ENCODE measurements around the gene NOL4L. TPM values are rescaled to one million over a fixed set of nuclear protein-coding genes. Genes with fewer than 3 reads are reported as not detected.

NOL4L gene
- total RNA-seq, 1 donor from 2014 or later, result 90.6 TPM

GRCh38 chr20:32440758-32441078 is 144.4 kb downstream of the NOL4L start:
- Mint-ChIP-seq H3K9me3 (no peaks in the 10 kb centered on the region), H3K27me3 (ENCODE audit: low read depth) (no peaks in the 10 kb centered on the region), H3K4me1 (peaks cover 11% of the 10 kb centered on the region), H3K36me3 (peaks cover 46% of the 10 kb centered on the region), H3K27ac (no peak overlapping the region), H3K4me3 (no peak overlapping the region)
- no peak for TF ChIP-seq CTCF (IDR thresholded peaks at IDR 0.05; ENCODE audit: unreplicated experiment)
- DNase-seq (ENCODE audit: low spot score in 2 of 2, unreplicated experiment in 2 of 2), result peak in 1 of 2 experiments; percentile 22

- TF ChIP-seq CTCF (IDR thresholded peaks at IDR 0.05; ENCODE audit: unreplicated experiment), result no peak
- H3K27ac Mint-ChIP-seq, result no peak overlapping the region
- no peaks in the 10 kb centered on the region for H3K9me3 Mint-ChIP-seq
- peaks cover 6% of the 10 kb centered on the region for H3K4me1 Mint-ChIP-seq
- peaks cover 45% of the 10 kb centered on the region for H3K36me3 Mint-ChIP-seq
- no peaks in the 10 kb centered on the region for H3K27me3 Mint-ChIP-seq (ENCODE audit: low read depth)
- DNase-seq (ENCODE audit: low spot score in 2 of 2, unreplicated experiment in 2 of 2), result peak in 1 of 2 experiments; percentile 33
- H3K4me3 Mint-ChIP-seq, result no peak overlapping the region
Observed at GRCh38 chr20:32440069-32440757, 144.9 kb downstream of the NOL4L start.

- no peak overlapping the region for H3K27ac Mint-ChIP-seq
- no peaks in the 10 kb centered on the region for H3K9me3 Mint-ChIP-seq
- H3K36me3 Mint-ChIP-seq, result peaks cover 47% of the 10 kb centered on the region
Observed at GRCh38 chr20:32439132-32439829, 145.9 kb downstream of the NOL4L start.

GRCh38 chr20:32438331-32438858 is 146.7 kb downstream of the NOL4L start:
- no peak overlapping the region for H3K27ac Mint-ChIP-seq
- no peak for TF ChIP-seq CTCF (IDR thresholded peaks at IDR 0.05; ENCODE audit: unreplicated experiment)
- peak in 1 of 2 experiments; percentile 25 for DNase-seq (ENCODE audit: low spot score in 2 of 2, unreplicated experiment in 2 of 2)
- peaks cover 8% of the 10 kb centered on the region for H3K4me1 Mint-ChIP-seq
- H3K27me3 Mint-ChIP-seq (ENCODE audit: low read depth), result no peaks in the 10 kb centered on the region
- no peaks in the 10 kb centered on the region for H3K9me3 Mint-ChIP-seq
- peaks cover 48% of the 10 kb centered on the region for H3K36me3 Mint-ChIP-seq
- no peak overlapping the region for H3K4me3 Mint-ChIP-seq

More at GRCh38 chr20:32439132-32439829, 145.9 kb downstream of the NOL4L start:
- peak in 1 of 2 experiments; percentile 20 for DNase-seq (ENCODE audit: low spot score in 2 of 2, unreplicated experiment in 2 of 2)
- Mint-ChIP-seq H3K4me1 (peaks cover 3% of the 10 kb centered on the region), H3K27me3 (ENCODE audit: low read depth) (no peaks in the 10 kb centered on the region), H3K4me3 (no peak overlapping the region)
- TF ChIP-seq CTCF (IDR thresholded peaks at IDR 0.05; ENCODE audit: unreplicated experiment), result no peak

- Mint-ChIP-seq H3K27ac (no peak overlapping the region), H3K36me3 (peaks cover 51% of the 10 kb centered on the region), H3K4me1 (peaks cover 5% of the 10 kb centered on the region), H3K9me3 (no peaks in the 10 kb centered on the region), H3K4me3 (no peak overlapping the region), H3K27me3 (ENCODE audit: low read depth) (no peaks in the 10 kb centered on the region)
- DNase-seq (ENCODE audit: low spot score in 2 of 2, unreplicated experiment in 2 of 2), result peak in 1 of 2 experiments; percentile 21
- TF ChIP-seq CTCF (IDR thresholded peaks at IDR 0.05; ENCODE audit: unreplicated experiment), result no peak
Observed at GRCh38 chr20:32437391-32438074, 147.6 kb downstream of the NOL4L start.
